Esophagus mucosa (tissue), 1 donor: ENCODE results near the gene ZNRF2. TPM values are rescaled to one million over a fixed set of nuclear protein-coding genes. Genes with fewer than 3 reads are reported as not detected.
"Not testable (repeated sequence)": the region's sequence is repeated elsewhere in the genome, so short reads cannot be mapped to it uniquely, and the experiment has no call there.

Source experiments
- ATAC-seq: fragments of 200-7000 bp; cut with Tn5 transposase; one replicate; pipeline ENCODE4 v1.9.1; 2020
- total RNA-seq: library from RNA; stranded (reverse); gene quantifications from one replicate; pipeline ENCODE4 v1.2.4, GENCODE V29; 2023
- donor health status: DM: yes; HTN: yes; CAD: no.

Gene ZNRF2
- total RNA-seq, 1 donor from 2014 or later = 14.5 TPM

DNA sequence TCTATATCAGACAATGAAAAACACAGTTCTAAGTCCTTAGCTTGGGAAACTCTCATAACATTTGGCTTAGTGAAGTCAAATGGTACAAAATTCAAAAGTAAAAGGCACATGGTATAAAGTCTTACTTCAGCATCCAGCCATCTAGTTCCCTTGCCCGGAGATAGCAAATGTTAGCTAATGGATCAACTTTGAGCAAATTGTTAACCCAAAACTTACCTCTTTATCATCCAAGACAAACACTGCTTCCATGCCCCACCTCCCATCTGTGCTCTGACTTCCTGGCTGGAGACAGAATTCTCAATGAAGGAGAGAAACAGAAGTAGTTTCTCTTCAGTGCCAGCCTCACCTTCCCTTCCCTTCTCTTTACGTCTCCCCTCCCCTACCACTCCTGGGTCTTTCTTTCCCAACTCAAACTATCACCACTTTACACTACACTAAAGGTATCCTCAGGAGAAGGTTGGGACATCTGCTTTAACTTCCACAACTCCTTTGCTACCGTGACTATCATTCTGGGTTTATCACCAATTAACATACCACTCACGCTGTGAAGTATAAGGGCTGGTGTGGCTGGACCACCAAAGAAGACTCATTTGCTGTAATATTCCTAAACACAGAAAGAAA is 21.2 kb upstream of the ZNRF2 start:
- no peak for ATAC-seq

DNA sequence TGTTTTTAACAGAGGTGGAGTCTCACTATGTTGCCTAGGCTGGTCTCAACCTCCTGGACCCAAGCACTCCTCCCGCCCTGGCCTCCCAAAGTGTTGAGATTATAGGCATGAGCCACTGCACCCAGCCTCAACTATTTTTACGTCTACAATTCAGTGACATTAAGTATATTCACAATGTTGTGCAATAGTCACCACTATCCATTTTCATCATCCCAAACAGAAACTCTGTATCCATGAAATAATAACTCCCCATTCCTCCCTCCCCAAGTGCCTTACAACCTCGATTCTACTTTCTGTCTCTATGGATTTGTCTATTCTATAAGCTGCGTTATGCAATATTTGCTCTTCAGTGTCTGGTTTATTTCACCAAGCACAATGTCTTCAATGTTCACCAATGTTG is 20.3 kb upstream of the ZNRF2 start:
- ATAC-seq = no peak

GRCh38 chr7:30265189-30265588 is 19.2 kb upstream of the ZNRF2 start:
- ATAC-seq = not testable (repeated sequence)

DNA sequence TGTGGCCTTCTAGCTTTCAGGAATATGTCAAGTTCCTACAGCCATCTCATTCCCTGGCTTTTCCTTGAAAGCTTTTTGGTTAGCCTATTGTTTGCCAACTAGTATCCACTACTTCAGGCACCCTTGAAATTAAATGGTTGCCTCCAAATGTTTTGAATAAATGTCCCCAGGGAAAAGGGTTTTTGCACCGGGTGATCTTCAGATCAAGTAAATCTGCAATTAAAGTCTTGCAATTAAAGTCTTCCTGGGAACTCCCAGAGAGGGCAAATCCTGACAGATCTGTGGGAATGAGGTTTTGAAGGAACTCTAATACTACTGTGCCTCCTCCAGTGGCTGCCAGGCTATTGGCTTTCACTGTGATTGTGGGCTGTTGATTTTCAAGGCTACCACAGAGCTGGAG is 17.7 kb upstream of the ZNRF2 start:
- ATAC-seq = no peak

DNA sequence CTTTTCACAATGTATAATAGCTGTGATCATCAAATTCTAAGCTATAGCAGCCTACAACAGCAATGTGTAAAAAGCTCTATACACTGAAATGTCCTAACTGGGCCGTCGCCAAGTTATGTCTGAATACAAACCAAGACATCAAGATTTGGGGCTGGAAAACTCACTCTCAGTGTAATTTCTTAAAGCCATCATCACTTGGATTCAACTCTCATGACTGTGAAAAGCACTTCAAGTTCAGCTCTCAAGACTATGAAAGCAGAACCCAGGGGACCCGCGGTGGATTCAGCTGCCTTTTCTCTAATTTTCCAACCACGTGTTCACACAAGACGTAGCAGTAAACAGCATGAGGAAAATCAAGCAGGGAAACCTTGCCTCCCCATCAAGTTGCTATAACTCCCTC is 15.8 kb upstream of the ZNRF2 start:
- no peak for ATAC-seq

- ATAC-seq = peak; percentile 47
Measured at GRCh38 chr7:30269490-30269889, 14.9 kb upstream of the ZNRF2 start.

GRCh38 chr7:30270921-30271320 is 13.5 kb upstream of the ZNRF2 start:
- ATAC-seq = no peak

- no peak for ATAC-seq
Measured at GRCh38 chr7:30272126-30272525, 12.3 kb upstream of the ZNRF2 start.

- ATAC-seq = no peak
Measured at GRCh38 chr7:30273552-30273951, 10.8 kb upstream of the ZNRF2 start.

GRCh38 chr7:30274641-30275040 is 9.8 kb upstream of the ZNRF2 start:
- ATAC-seq = no peak

DNA sequence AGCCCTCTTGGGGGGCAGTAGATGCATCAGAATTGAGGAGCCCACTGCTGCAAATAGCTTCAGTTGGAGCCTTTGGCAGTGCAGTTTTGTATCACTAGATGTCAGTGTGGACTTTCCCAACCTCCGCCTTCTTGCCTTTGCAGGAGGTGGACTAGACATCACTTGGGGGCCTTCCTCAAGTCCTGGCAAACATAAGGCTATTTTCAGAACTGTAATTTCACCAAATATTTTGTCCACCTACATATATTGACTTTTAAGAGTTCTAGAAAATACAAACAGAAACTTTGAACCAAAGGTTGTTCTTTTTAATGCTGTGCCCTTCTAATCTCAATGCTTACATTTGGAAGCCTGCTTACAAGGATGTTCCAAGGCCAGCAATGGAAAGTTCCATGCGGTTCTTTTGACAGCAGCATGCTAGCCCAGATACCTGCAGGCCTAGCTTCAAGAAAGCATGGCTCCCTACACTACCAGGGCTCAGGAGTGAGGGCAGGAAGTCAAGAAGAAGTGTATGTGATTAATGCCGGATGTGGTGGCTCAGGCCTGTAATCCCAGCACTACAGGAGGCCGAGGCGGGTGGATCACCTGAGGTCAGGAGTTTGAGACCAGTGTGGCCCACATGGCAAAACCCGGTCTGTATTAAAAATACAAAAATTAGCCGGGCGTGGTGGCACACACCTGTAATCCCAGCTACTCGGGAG is 8.0 kb upstream of the ZNRF2 start:
- peak; percentile 21 for ATAC-seq

GRCh38 chr7:30278376-30278775 is 6.0 kb upstream of the ZNRF2 start:
- ATAC-seq = peak; percentile 7

DNA sequence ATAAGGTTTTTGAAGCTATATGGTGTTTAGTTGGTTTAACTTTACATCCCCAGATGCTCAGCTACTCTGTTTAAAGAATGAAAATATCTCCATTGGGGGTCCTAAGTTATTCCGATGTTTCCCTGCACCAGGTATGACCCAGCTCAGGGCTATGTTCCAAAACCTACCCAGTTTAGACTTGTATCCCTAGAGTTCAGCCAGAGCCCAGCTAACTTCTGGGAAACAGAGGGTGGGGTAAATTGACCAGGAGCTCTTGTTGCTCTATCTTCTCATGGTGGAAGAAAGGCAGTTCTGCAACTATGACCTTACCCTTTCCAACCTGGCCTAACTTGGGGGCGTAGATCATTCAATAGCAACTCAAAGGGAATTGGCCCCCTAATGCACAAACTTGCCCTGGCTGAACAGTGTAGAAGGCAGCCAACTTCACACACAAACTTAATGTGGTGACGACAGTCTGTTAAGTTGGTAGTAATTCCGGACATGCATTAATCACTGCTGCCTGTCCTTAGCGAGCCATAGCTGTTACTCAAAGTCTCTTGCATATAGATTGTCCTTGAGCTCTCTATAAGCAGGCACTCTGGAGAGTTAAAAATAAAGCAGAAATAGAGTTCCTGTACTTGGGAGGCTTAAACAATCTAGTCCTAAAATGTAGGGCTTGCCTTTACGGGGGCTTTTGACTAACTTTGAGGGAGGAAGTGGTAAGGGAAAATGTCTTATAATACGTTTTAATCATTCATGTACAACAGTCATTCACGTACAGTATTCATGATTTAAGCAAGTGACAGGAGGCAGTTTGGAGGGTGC is 5.3 kb upstream of the ZNRF2 start:
- ATAC-seq = peak; percentile 48

DNA sequence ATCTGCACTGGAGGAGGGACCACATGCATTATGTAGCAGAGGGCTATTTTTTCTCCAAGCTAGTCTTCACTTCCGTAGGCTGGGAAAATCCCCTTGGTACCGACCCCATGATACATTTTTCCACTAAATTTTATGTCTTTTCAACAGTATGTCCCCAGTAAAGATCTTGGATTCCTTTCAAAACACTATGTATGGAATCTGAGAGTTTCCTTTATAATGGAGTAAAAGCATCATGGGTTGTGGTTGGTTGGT is 4.8 kb upstream of the ZNRF2 start:
- no peak for ATAC-seq

DNA sequence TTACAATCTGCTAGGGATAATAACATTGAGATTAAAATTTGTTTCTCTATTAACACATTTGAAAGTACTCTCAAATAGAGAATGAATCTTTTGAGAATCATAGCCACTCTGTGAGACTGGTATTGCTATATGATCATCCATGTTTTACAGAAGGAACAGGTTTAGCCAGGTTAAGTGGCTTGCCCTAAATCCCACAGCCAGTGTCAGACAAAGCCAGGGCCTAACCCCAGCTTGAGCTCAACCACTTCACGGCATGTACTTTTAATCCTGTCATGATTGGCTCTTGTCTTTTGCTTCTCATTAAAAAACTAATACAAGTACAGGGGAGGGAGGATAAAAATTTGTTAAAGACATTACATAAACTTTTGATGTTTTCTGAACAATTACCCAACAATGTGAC is 3.8 kb upstream of the ZNRF2 start:
- ATAC-seq = peak; percentile 28

- no peak for ATAC-seq
Measured at GRCh38 chr7:30281263-30281662, 3.1 kb upstream of the ZNRF2 start.

DNA sequence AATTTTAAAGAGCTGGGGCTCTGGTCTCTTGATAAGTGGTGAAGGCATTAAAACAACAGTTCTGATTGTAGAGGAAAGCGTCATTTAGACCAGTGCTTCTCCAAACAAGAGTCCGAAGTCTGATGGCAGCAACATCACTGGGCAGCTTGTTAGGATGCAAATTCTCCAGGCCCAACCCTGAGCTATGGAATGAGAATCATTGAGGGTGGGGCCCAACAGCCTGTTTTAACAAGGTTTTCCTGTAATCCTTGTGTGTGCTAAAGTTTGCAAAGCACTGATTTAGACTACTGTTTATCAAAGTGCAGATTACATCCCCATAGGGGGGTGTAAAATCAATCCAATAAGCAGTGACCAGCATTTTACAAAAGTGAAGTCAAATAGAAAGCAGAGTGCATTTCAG is 2.6 kb upstream of the ZNRF2 start:
- no peak for ATAC-seq

DNA sequence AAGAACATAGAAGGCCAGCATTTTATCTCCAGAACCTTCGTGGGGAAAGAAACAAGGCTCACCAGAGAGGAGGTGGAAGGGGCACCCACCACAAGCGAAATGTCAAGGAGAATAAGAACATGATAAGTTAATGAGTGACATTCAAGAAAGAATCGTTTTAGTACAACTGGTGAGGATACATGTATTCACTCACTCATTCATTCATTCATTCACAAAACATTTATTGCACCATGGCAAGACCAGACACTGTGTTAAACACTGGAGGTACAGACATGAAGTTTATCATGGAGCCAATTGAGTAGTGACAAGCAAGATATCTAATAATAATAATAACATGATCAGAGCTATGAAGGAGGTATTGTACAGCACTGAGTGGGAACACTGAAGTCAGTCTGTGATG is 1.7 kb upstream of the ZNRF2 start:
- no peak for ATAC-seq

GRCh38 chr7:30285067-30285535 is 704 bp downstream of the ZNRF2 start:
- peak; percentile 20 for ATAC-seq

- ATAC-seq = no peak
Measured at GRCh38 chr7:30285536-30286284, 1.3 kb downstream of the ZNRF2 start.

GRCh38 chr7:30286749-30287148 is 2.4 kb downstream of the ZNRF2 start:
- ATAC-seq = no peak

GRCh38 chr7:30287625-30288024 is 3.2 kb downstream of the ZNRF2 start:
- ATAC-seq = not testable (repeated sequence)

GRCh38 chr7:30289634-30290033 is 5.2 kb downstream of the ZNRF2 start:
- not testable (repeated sequence) for ATAC-seq
